Transverse colon (tissue), 4 donors: ENCODE measurements around the gene HPN. TPM values are rescaled to one million over a fixed set of nuclear protein-coding genes. Genes with fewer than 3 reads are reported as not detected.
A peak's percentile ranks its signal among the peaks of the same experiment; 100 is the strongest.

Experiments used
- DNase-seq: peaks from one replicate; pipeline ENCODE4 v3.0.0-alpha.2; 2019
- H3K27ac ChIP-seq, 4 donors: fragments of 200-600 bp; sonication (generic); 2 replicates each; pipeline ENCODE4 v1.5.1; 2016 to 2018; ENCODE audit warnings: inconsistent platforms in 4 of 4
- H3K27me3 ChIP-seq: fragments of 200-600 bp; sonication (generic); 2 replicates; pipeline ENCODE4 v1.5.1; 2017; ENCODE audit warnings: inconsistent platforms
- H3K36me3 ChIP-seq, 4 donors: fragments of 200-600 bp; sonication (generic); 2 replicates each; pipeline ENCODE4 v1.5.1; 2017 to 2019; ENCODE audit warnings: inconsistent platforms in 4 of 4
- H3K4me1 ChIP-seq, 4 donors: fragments of 200-600 bp; sonication (generic); 2 replicates each; pipeline ENCODE4 v1.5.1; 2017 to 2020; ENCODE audit warnings: inconsistent platforms in 4 of 4
- H3K4me3 ChIP-seq, 4 donors: fragments of 200-600 bp; sonication (generic); 1 replicate in 1 of 4; 2 replicates in 3 of 4; pipeline versions ENCODE4 v1.5.1 to v1.6.1; 2017 to 2019; ENCODE audit warnings: inconsistent platforms in 4 of 4
- H3K9me3 ChIP-seq, 2 donors: fragments of 200-600 bp; sonication (generic); 2 replicates each; pipeline ENCODE4 v1.5.1; 2017 to 2019; ENCODE audit warnings: inconsistent platforms in 2 of 2
- EP300 ChIP-seq: sonication (generic); formaldehyde crosslinking; IDR thresholded peaks from one replicate; pipeline ENCODE4 v1.6.1; 2017; ENCODE audit warnings: antibody characterized with exemption, low read depth
- POLR2A ChIP-seq: fragments of 450-650 bp; IDR thresholded peaks from one replicate; pipeline ENCODE4 v1.6.1; 2016; ENCODE audit warnings: antibody characterized with exemption, mild to moderate bottlenecking, moderate library complexity
- POLR2AphosphoS5 ChIP-seq, 3 donors: sonication (generic); formaldehyde crosslinking; IDR thresholded peaks; one replicate each; pipeline ENCODE4 v1.6.1; 2016; ENCODE audit warnings: antibody characterized with exemption in 3 of 3
- WGBS, 2 donors: methylation state at CpG; one replicate each; pipeline ENCODE4 v1.1.5; 2018; ENCODE audit warnings: low coverage in 1 of 2; 5-methylcytosine and 5-hydroxymethylcytosine counted together
- in situ Hi-C, 4 donors: fragments of 200-750 bp; cut with MboI; loops; one replicate each; pipeline versions ENCODE4 v1.15.0 to v1.15.1; 2017; ENCODE audit warnings: low sequenced_read_pairs in 3 of 4, low pct_ligation_motif_present in 1 of 4, low pct_unique_long_range_greater_than_20kb in 1 of 4
- intact Hi-C: fragments of 100-400 bp; cut with DNase I; formaldehyde crosslinking; loops from one replicate; pipeline ENCODE4 v1.15.1; 2023; ENCODE audit warnings: low total_unique reads
- total RNA-seq, 4 donors: library from RNA; depleted of rRNA; stranded (reverse); fragments of >200 nt; gene quantifications; one replicate each; pipeline ENCODE4 v1.1.0, GENCODE V29; 2016
- TF ChIP-seq, protein P1 (sequence below), 5 experiments: fragments of 200-600 bp in 3 of 5; fragments of 450-650 bp in 2 of 5; sonication (generic) in 3 of 5; IDR thresholded peaks; 1 replicate in 2 of 5; 2 replicates in 3 of 5; pipeline ENCODE4 v1.5.1; 2016 to 2017; ENCODE audit warnings: antibody characterized with exemption in 5 of 5, inconsistent platforms in 3 of 5, mild to moderate bottlenecking in 2 of 5, moderate library complexity in 1 of 5

The HPN gene
- total RNA-seq, 4 donors from 2014 or later: 0.32 to 0.68 TPM; not detected in 2

DNA sequence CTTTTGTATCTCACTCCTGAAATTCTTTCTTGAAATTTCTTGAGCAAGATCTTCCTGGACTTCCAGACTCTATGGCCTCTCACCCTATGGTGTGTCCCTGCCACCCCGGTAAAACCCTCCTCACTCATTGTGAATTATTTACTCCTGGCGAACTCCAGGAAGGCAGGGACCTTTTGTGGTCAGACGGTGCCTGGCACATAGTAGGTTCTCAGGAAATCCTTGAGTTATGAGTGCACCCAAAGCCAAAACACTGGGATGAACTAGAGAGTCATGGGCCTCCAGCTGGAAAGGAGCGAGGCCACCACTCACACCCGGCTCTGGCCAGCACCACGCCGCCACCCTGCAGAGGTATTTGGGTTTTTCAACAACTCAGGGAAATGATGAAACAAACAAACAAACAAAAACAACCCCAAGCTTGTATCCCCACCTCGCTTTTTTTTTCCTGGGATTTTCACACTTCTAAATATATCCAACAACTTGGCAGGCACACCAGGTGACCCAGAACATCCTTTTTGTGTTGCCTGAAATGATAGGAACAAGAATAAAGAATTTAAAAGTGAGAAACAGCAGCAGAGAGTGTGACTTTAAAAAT is 11.2 kb downstream of the HPN start:
- in situ Hi-C loops (no loop called here), intact Hi-C loops (no loop called here)
- Histone ChIP-seq H3K27ac (no peak overlapping the region), H3K4me3 (no peak overlapping the region), H3K9me3 (no peaks in the 10 kb centered on the region), H3K27me3 (peaks cover 10% of the 10 kb centered on the region), H3K36me3 (no peaks in the 10 kb centered on the region), H3K4me1 (no peaks in the 10 kb centered on the region)
- 81 to 85% methylated on average over 5 to 8 of the region's 8 CpGs for WGBS, 2 donors
- DNase-seq: no peak
- no peak for TF ChIP-seq POLR2AphosphoS5 (IDR thresholded peaks at IDR 0.05)
- TF ChIP-seq EP300: no peak
- no peak for TF ChIP-seq POLR2A

DNA sequence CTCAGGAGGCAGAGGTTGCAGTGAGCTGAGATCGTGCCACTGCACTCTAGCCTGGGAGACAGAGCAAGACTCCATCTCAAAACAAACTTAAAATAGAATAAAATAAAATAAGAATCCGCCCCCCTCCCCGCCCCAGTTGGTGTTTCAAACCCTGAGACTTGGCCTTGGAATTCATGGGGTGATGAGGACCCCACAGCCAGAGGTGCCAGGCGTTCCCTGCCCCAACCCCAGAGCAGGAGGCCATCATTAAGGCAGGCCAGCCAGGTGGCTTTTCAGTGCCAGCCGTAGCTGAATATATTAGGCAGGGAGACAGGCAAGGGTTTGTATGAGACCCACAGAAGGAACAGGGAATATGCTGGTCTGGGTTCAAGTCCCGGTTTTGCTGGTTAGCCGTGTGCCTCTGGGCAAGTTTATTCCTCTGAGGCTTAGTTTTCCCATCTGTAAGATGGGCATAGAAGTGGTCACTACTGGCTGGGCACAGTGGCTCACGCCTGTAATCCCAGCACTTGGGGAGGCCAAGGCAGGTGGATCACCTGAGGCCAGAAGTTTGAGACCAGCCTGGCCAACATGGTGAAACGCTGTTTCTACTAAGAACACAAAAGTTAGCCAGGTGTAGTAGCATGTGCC is 12.3 kb downstream of the HPN start:
- no peak for DNase-seq
- Histone ChIP-seq H3K27me3 (peaks cover 10% of the 10 kb centered on the region), H3K9me3 (no peaks in the 10 kb centered on the region), H3K4me1 (no peaks in the 10 kb centered on the region), H3K27ac (no peak overlapping the region), H3K4me3 (no peak overlapping the region), H3K36me3 (no peaks in the 10 kb centered on the region)
- TF ChIP-seq, protein P1, sequence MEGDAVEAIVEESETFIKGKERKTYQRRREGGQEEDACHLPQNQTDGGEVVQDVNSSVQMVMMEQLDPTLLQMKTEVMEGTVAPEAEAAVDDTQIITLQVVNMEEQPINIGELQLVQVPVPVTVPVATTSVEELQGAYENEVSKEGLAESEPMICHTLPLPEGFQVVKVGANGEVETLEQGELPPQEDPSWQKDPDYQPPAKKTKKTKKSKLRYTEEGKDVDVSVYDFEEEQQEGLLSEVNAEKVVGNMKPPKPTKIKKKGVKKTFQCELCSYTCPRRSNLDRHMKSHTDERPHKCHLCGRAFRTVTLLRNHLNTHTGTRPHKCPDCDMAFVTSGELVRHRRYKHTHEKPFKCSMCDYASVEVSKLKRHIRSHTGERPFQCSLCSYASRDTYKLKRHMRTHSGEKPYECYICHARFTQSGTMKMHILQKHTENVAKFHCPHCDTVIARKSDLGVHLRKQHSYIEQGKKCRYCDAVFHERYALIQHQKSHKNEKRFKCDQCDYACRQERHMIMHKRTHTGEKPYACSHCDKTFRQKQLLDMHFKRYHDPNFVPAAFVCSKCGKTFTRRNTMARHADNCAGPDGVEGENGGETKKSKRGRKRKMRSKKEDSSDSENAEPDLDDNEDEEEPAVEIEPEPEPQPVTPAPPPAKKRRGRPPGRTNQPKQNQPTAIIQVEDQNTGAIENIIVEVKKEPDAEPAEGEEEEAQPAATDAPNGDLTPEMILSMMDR (IDR thresholded peaks at IDR 0.05): no peak
- TF ChIP-seq POLR2A: no peak
- TF ChIP-seq POLR2AphosphoS5 (IDR thresholded peaks at IDR 0.05): no peak
- in situ Hi-C loops (no loop called here), intact Hi-C loops (no loop called here)
- WGBS, 2 donors: 76 to 81% methylated on average over 5 to 9 of the region's 9 CpGs

DNA sequence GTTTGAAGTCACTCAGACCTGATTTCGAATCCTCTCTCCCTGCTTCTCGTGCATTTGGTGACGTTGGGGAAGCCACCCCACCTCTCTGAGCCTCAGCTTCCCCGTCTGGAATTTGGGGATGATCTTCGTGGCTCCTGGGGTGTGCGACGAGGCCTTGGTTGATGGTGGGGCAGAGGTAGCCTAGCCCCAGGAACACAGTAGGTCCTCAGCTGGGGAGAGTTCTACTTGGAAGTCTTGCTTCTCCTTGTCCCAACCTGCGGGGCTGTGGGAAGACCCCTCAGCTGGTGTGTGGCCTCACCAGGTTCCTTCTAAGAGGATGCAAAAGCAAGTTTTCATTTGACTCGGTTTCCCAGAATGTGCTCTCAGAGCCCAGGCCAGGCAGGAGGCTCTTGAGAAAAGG is 13.1 kb downstream of the HPN start:
- Histone ChIP-seq H3K27ac (no peak overlapping the region), H3K36me3 (no peaks in the 10 kb centered on the region), H3K4me3 (no peak overlapping the region), H3K9me3 (no peaks in the 10 kb centered on the region), H3K27me3 (peaks cover 10% of the 10 kb centered on the region), H3K4me1 (no peaks in the 10 kb centered on the region)
- in situ Hi-C loops: no loop called here
- WGBS, 2 donors: 60 to 84% methylated on average over 1 to 9 of the region's 9 CpGs
- no peak for DNase-seq
- intact Hi-C loops: no loop called here
- TF ChIP-seq POLR2A (no peak), EP300 (no peak), POLR2AphosphoS5 (IDR thresholded peaks at IDR 0.05) (no peak)
- TF ChIP-seq, protein P1 (IDR thresholded peaks at IDR 0.05): no peak

DNA sequence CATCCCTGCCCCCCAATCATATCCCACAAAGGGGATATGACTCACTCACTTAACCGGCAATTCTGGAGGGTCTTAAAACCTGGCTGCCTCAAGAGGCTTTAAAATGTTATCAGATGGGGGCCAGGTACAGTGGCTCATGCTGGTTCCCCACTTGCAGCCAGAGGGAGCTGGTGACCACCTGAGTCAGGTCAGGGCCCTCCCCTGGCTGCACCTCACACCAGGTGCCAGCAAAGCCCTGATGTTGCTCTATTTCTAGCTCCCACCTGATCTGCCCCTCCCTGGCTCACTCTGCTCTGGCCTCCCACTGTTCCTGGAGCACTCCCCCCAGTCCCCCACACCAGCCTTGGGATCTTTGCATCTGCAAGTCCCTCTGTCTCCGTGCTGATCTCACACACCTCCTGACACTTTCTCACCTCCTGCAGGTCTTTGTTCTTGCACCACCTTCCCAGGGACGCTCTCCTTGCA is 14.2 kb downstream of the HPN start:
- intact Hi-C loops (no loop called here), in situ Hi-C loops (no loop called here)
- 25 to 45% methylated on average over 2 to 3 of the region's 3 CpGs for WGBS, 2 donors
- Histone ChIP-seq H3K36me3 (no peaks in the 10 kb centered on the region), H3K27ac (no peak overlapping the region), H3K27me3 (peaks cover 10% of the 10 kb centered on the region), H3K4me3 (no peak overlapping the region), H3K9me3 (no peaks in the 10 kb centered on the region), H3K4me1 (no peaks in the 10 kb centered on the region)
- TF ChIP-seq, protein P1 (IDR thresholded peaks at IDR 0.05): peak in 1 of 5 experiments; percentile 12
- no peak for TF ChIP-seq POLR2AphosphoS5 (IDR thresholded peaks at IDR 0.05)
- TF ChIP-seq POLR2A: no peak
- no peak for TF ChIP-seq EP300
- DNase-seq: no peak
